ENCODE measurements around the gene CDH4. TPM values are rescaled to one million over a fixed set of nuclear protein-coding genes. Genes with fewer than 3 reads are reported as not detected.
A peak's percentile ranks its signal among the peaks of the same experiment; 100 is the strongest.

Gene CDH4
- total RNA-seq, 1 donor from 2014 or later, result 8.9 TPM

- peaks cover 3% of the 10 kb centered on the region for H3K27me3 Mint-ChIP-seq (ENCODE audit: low read depth)
- H3K4me1 Mint-ChIP-seq, result peaks cover 11% of the 10 kb centered on the region
- no peaks in the 10 kb centered on the region for H3K9me3 Mint-ChIP-seq
- H3K27ac Mint-ChIP-seq (ENCODE audit: unreplicated experiment), result peak overlapping the region; percentile 92
- H3K36me3 Mint-ChIP-seq (ENCODE audit: low read depth), result no peaks in the 10 kb centered on the region
- no peak for DNase-seq (ENCODE audit: low read depth, low spot score)
- H3K4me3 Mint-ChIP-seq, result no peak overlapping the region
- TF ChIP-seq CTCF (conservative IDR thresholded peaks at IDR 0.05), result no peak
Measured at GRCh38 chr20:61898405-61898804, 646.3 kb downstream of the CDH4 start.

GRCh38 chr20:61900011-61900944 is 648.2 kb downstream of the CDH4 start:
- TF ChIP-seq CTCF (conservative IDR thresholded peaks at IDR 0.05), result no peak
- H3K27ac Mint-ChIP-seq (ENCODE audit: unreplicated experiment), result no peak overlapping the region

GRCh38 chr20:61900945-61901293 is 648.9 kb downstream of the CDH4 start:
- TF ChIP-seq CTCF (conservative IDR thresholded peaks at IDR 0.05), result no peak
- H3K36me3 Mint-ChIP-seq (ENCODE audit: low read depth), result no peaks in the 10 kb centered on the region
- no peak overlapping the region for H3K27ac Mint-ChIP-seq (ENCODE audit: unreplicated experiment)
- no peak for DNase-seq (ENCODE audit: low read depth, low spot score)
- no peak overlapping the region for H3K4me3 Mint-ChIP-seq
- H3K9me3 Mint-ChIP-seq, result no peaks in the 10 kb centered on the region
- H3K4me1 Mint-ChIP-seq, result peaks cover 11% of the 10 kb centered on the region
- H3K27me3 Mint-ChIP-seq (ENCODE audit: low read depth), result no peaks in the 10 kb centered on the region

More at GRCh38 chr20:61900011-61900944, 648.2 kb downstream of the CDH4 start:
- peaks cover 11% of the 10 kb centered on the region for H3K4me1 Mint-ChIP-seq
- no peak overlapping the region for H3K4me3 Mint-ChIP-seq
- H3K36me3 Mint-ChIP-seq (ENCODE audit: low read depth), result no peaks in the 10 kb centered on the region
- H3K9me3 Mint-ChIP-seq, result no peaks in the 10 kb centered on the region
- no peaks in the 10 kb centered on the region for H3K27me3 Mint-ChIP-seq (ENCODE audit: low read depth)
- DNase-seq (ENCODE audit: low read depth, low spot score), result no peak

- Mint-ChIP-seq H3K36me3 (ENCODE audit: low read depth) (no peaks in the 10 kb centered on the region), H3K27ac (ENCODE audit: unreplicated experiment) (no peak overlapping the region)
- TF ChIP-seq CTCF (conservative IDR thresholded peaks at IDR 0.05), result no peak
Measured at GRCh38 chr20:61901392-61902220, 649.5 kb downstream of the CDH4 start.

GRCh38 chr20:61902221-61902869 is 650.3 kb downstream of the CDH4 start:
- no peak overlapping the region for H3K4me3 Mint-ChIP-seq
- DNase-seq (ENCODE audit: low read depth, low spot score), result no peak
- no peaks in the 10 kb centered on the region for H3K9me3 Mint-ChIP-seq
- no peak overlapping the region for H3K27ac Mint-ChIP-seq (ENCODE audit: unreplicated experiment)
- peaks cover 11% of the 10 kb centered on the region for H3K4me1 Mint-ChIP-seq
- H3K36me3 Mint-ChIP-seq (ENCODE audit: low read depth), result no peaks in the 10 kb centered on the region
- TF ChIP-seq CTCF (conservative IDR thresholded peaks at IDR 0.05), result no peak
- H3K27me3 Mint-ChIP-seq (ENCODE audit: low read depth), result no peaks in the 10 kb centered on the region

More at GRCh38 chr20:61901392-61902220, 649.5 kb downstream of the CDH4 start:
- Mint-ChIP-seq H3K4me3 (no peak overlapping the region), H3K9me3 (no peaks in the 10 kb centered on the region), H3K4me1 (peaks cover 11% of the 10 kb centered on the region), H3K27me3 (ENCODE audit: low read depth) (no peaks in the 10 kb centered on the region)
- no peak for DNase-seq (ENCODE audit: low read depth, low spot score)

All from neural crest cell (in vitro differentiated cells).